GM19035 (cell line): ENCODE results near the gene ITGA1.
"Not testable (repeated sequence)": the region's sequence is repeated elsewhere in the genome, so short reads cannot be mapped to it uniquely, and the experiment has no call there.

ENCODE experiments used
- ATAC-seq: cut with Tn5 transposase; IDR thresholded peaks from one replicate; pipeline ENCODE4 v1.9.1; 2021; ENCODE audit not compliant: unreplicated experiment

The ITGA1 gene

GRCh38 chr5:52947208-52947607 is 159.5 kb downstream of the ITGA1 start:
- ATAC-seq = no peak

- ATAC-seq = no peak
Measured at GRCh38 chr5:52947851-52948250, 160.1 kb downstream of the ITGA1 start.

GRCh38 chr5:52948418-52949076 is 160.8 kb downstream of the ITGA1 start:
- peak; percentile 99 for ATAC-seq

DNA sequence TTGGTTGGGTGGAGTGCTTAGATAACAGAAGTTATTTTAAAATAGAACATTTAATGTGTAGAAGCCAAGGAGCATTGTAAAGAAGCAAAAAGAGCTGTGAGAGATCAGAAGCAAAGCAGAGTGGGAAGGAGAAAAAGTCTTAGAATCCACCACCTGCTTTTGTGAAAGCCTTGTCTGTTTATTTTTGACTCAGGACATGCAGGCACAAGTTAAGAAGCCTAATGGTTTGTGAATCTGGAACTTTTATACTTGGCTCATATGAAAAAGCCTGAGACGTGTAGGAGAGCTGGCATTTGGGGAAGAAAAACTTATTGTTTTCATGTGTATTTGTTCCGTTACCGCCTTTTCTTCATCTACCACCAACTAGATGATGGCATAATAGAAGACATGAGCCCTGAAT is 163.0 kb downstream of the ITGA1 start:
- no peak for ATAC-seq

GRCh38 chr5:52952483-52952882 is 164.8 kb downstream of the ITGA1 start:
- ATAC-seq = no peak

DNA sequence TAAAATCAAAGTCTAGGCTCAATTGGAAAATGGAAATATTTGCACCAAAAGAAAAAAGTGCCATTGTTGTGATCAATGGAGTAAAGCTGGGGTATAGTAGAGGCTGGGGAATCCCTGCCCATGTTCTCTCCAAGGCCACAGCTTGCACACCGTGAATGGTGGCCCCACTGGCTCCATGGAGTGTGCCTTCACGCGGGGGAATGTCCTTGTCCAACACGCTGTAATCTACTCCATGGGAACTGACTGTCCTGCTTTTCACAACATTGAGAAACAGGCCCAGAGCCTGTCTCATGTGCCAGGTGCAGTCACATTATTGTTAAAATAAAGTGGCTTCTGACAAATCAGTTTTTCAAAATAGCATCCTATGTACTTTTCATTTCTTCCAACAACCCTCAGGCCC is 168.3 kb downstream of the ITGA1 start:
- no peak for ATAC-seq

DNA sequence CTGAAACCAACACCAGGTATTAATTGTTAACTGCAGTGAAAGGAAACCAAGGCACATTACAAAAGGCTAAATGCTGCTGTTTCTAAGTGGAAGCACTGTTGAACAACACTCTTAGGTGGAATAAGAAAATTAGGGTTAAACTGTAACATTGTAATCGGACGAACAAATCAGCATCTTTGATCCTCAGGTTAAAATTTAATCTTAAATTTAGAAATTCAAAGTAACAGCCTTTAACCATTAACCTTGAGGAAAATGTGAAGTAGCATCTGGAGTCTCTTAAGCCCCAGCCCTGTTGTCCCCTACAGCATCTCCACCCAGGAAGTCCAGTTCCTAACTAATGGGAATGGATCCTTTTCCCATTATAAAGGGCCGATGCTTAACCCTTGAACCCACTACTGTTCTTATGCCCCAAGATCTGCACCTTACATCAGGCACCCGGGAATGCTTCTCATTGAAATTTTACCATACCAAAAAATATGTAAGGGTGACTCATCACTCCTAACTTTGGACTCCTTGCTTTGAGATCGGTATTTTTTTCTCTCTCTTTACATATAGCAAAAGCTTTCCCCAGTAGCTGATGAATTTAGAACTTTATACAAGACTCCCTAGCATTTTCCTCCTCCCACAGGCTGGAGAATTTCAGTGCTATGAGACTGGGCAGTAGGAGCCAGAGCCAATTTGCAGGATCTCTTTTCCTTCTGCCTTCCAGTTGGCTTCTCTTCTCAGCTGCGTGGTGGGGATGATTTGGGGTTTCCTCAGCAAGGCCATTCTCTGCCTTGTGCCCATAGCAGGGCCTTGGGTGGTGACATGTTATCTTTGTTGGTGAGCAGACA is 169.4 kb downstream of the ITGA1 start:
- no peak for ATAC-seq

DNA sequence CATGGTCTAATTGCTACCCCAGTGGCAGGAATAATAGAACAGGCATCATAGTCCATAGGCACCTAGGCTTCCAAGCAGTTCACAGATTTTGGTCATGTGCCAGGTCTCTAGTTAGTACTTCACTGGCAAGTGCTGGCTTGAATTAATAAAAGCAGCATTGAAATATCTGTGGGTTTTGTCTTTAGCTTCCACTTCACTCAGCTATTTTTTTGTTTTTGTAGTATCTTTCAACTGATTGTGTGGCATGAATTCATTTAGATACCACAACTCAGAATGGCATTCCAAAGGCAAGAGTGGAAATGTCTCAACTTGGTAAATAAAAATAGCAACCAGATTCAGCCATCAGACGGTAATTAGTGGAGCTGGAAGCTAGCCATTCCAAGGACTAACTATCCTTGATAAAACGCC is 173.6 kb downstream of the ITGA1 start:
- ATAC-seq = no peak

- no peak for ATAC-seq
Measured at GRCh38 chr5:52963636-52964035, 175.9 kb downstream of the ITGA1 start.

DNA sequence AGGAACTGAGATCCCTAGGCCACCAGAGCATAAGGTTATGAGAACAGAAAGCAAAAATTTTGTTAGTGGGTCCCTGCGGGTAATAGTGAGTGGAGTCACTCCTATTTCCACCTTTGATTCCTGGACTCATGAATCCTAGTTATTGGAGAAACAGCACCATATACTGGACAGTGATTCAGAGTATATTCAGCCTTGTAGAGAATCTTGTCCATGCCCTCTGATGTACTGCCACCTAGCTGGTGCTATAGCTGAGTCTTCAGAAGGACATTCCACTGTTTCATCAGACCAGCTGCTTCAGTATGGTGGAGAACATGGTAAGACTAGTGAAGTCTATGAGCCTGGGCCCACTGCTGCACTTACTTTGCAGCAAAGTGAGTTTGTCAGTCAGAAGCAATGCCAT is 176.4 kb downstream of the ITGA1 start:
- ATAC-seq = no peak

GRCh38 chr5:52976157-52976556 is 188.4 kb downstream of the ITGA1 start:
- not testable (repeated sequence) for ATAC-seq

DNA sequence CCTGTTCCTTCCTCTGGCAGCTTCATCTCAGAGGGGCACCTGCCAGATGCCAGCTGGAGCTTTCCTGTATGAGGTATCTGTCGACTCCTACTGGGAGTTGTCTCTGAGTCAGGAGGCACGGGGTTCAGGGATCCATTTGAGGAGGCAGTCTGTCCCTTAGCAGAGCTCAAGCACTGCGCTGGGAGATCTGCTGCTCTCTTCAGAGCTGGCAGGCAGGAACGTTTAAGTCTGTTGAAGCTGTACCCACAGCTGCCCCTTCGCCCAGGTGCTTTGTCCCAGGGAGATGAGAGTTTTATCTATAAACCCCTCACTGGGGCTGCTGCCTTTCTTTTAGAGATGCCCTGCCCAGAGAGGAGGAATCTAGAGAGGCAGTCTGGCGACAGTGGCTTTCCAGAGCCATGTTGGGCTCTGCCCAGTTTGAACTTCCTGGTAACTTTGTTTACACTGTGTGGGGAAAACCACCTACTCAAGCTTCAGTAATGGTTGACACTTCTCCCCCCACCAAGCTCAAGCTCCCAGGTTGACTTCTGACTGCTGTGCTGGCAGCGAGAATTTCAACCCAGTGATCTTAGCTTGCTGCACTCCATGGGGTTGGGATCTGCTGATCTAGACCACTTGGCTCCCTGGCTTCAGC is 189.7 kb downstream of the ITGA1 start:
- ATAC-seq = no peak

- ATAC-seq = no peak
Measured at GRCh38 chr5:52981507-52981906, 193.8 kb downstream of the ITGA1 start.

DNA sequence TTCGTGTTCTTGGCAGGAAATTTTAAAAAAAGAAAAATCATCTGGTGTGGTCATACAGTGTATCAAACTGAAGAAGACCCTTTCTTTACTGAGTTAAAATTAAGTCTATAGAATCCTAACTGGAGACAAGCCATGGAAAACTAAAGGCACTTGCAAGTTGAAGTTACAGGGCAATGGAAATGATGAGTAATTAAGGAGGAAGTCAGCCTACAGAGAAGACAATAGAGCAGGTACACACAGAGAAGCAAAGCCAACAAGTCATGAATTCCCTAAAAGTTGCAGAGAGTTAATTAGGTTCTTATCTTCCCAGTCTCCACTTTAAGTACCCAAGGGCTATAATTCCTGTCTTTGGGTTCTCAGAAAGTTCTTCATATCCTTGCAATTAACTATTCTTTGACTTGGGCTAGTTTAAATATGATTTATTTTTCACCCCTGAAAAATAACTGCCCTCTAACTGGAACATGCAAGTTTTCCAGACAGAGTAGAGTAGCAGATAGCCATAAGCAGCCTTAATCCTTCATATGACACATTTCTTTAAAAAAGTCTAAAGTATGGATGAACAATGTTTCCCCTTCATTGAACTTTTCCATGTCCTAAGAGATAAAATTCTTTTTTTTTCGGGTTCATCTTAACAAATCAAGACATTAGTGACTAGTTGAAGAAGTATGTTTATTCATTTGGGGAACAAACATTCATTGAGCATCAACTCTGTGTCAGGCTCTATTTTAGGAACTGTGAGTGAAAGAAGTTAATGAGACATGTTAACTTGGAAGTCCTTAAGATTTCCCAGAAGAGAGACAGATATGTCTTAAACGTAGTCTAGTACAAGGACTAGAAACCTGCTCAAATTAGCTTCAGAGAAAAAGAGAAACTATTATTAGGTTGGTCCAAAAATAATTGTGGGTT is 196.3 kb downstream of the ITGA1 start:
- ATAC-seq = no peak

- ATAC-seq = no peak
Measured at GRCh38 chr5:52985306-52985705, 197.6 kb downstream of the ITGA1 start.

- ATAC-seq = no peak
Measured at GRCh38 chr5:52987711-52988331, 200.1 kb downstream of the ITGA1 start.

- no peak for ATAC-seq
Measured at GRCh38 chr5:52988335-52989024, 200.8 kb downstream of the ITGA1 start.

DNA sequence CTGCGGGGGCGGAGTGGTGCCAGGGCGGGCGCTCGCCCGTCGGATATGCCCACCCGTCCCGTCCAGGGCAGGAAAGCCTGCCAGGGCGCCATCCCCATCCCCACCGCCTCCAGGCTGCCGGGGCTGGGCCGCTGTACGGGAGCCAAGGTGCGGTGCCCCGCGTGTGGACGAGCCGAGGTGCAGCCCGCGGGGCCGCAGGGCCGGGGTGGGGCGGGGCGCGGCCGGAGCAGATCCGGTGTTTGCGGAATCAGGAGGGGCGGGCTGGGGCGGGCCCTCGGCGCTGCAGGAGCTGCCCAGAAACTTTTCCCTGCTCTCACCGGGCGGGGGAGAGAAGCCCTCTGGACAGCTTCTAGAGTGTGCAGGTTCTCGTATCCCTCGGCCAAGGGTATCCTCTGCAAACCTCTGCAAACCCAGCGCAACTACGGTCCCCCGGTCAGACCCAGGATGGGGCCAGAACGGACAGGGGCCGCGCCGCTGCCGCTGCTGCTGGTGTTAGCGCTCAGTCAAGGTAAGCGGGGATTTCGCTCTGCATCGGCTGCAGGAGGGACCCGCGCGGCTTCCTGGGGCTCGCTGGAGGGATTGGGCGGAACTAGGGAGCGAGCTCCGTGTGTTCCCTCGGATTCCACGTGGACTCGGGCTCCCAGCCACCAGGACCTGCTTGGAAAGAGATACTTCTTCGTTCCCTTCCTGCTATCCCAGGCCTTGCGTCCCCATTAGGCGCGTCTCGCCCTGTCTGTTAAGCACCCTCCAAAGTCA is 201.5 kb downstream of the ITGA1 start, which contains the start of gene ITGA2:
Gene ITGA2 (plus strand): TSS at position 328 of the 756 bp plus-strand sequence. CDS start 117 bp downstream, at position 445.
- peak; percentile 69 for ATAC-seq
